IPS-15b (cell line): Measurements from ENCODE around the gene PGPEP1.

ENCODE experiments used
- H3K27me3 ChIP-seq: one replicate; pipeline ENCODE4 v1.6.1; 2013; ENCODE audit warnings: low read length; ENCODE audit not compliant: control insufficient read depth, insufficient read depth
- H3K36me3 ChIP-seq: one replicate; pipeline ENCODE4 v1.6.1; 2013; ENCODE audit warnings: low read length; ENCODE audit not compliant: control insufficient read depth, insufficient read depth
- H3K4me1 ChIP-seq: one replicate; pipeline ENCODE4 v1.6.1; 2013; ENCODE audit warnings: mild to moderate bottlenecking, low read length; ENCODE audit not compliant: control insufficient read depth, insufficient read depth
- H3K4me3 ChIP-seq: one replicate; pipeline ENCODE4 v1.5.1; 2013; ENCODE audit warnings: low read depth, low read length
- H3K9ac ChIP-seq: one replicate; pipeline ENCODE4 v1.6.1; 2013; ENCODE audit warnings: low read depth, mild to moderate bottlenecking, low read length
- H3K9me3 ChIP-seq: one replicate; pipeline ENCODE4 v1.6.1; 2013; ENCODE audit warnings: mild to moderate bottlenecking, low read length; ENCODE audit not compliant: control insufficient read depth, insufficient read depth

The PGPEP1 gene

GRCh38 chr19:18310118-18310909 lies 30.1 kb upstream of the PGPEP1 start:
- Histone ChIP-seq H3K4me3 (no peak overlapping the region), H3K4me1 (no peaks in the 10 kb centered on the region), H3K9me3 (no peaks in the 10 kb centered on the region), H3K36me3 (peaks cover 64% of the 10 kb centered on the region), H3K9ac (no peak overlapping the region), H3K27me3 (no peaks in the 10 kb centered on the region)

DNA sequence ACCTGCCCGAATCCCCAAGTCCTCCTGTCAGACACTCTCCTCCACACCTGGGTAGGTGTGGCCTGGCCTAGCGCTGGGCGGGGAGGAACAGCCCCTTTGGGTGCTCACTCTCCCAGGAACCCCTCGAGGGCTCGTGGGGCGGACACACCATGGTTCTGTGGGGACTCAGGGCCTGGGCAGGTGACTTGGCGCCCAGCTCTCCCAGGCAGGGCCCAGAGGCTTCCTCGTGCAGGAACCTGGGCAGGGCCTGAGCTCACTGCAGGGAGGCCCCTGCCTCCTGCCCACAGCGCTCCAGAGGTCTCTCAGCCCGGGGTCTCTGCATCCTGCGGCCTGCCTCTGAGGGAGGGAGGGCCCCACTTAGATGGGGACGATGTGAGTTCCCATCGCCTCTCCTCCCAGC lies 29.4 kb upstream of the PGPEP1 start:
- Histone ChIP-seq H3K9me3 (no peaks in the 10 kb centered on the region), H3K4me3 (no peak overlapping the region), H3K36me3 (peaks cover 64% of the 10 kb centered on the region), H3K4me1 (no peaks in the 10 kb centered on the region), H3K9ac (no peak overlapping the region), H3K27me3 (no peaks in the 10 kb centered on the region)

DNA sequence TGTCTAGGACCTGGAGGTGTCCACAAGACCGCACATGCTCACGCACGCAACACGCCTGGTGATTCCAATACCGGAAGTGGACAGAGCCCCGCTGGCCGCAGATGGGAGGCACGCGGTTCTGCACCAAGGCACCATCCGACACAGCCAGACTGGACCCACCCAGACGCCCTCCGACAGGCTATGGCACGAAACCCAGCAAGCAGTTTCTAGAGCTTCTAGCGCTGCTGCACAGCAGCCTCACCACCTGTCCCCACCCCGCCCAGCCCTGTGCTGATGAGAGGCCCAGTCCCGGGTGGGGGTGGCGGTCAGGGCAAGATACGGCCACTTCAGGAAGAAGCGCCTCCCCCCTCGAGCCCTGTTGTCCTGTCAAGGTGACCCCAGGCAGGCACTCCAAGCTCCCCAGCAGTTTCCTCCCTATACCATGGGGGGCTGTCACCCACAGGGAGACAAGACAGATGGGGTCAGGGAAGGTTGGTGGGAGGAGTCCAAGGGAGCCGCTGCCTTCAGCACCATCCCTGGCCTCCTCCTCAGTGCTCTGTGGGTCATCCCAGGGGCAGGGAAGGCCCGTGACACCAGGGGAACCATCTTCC lies 28.8 kb upstream of the PGPEP1 start:
- no peaks in the 10 kb centered on the region for H3K9me3 ChIP-seq
- H3K4me1 ChIP-seq, result no peaks in the 10 kb centered on the region
- no peaks in the 10 kb centered on the region for H3K27me3 ChIP-seq
- H3K4me3 ChIP-seq, result no peak overlapping the region
- peak overlapping the region; percentile 5 for H3K9ac ChIP-seq
- H3K36me3 ChIP-seq, result peaks cover 64% of the 10 kb centered on the region

GRCh38 chr19:18312092-18312534 lies 28.3 kb upstream of the PGPEP1 start:
- no peaks in the 10 kb centered on the region for H3K27me3 ChIP-seq
- peaks cover 64% of the 10 kb centered on the region for H3K36me3 ChIP-seq
- H3K9ac ChIP-seq, result no peak overlapping the region
- H3K9me3 ChIP-seq, result no peaks in the 10 kb centered on the region
- no peak overlapping the region for H3K4me3 ChIP-seq
- H3K4me1 ChIP-seq, result no peaks in the 10 kb centered on the region

- H3K27me3 ChIP-seq, result no peaks in the 10 kb centered on the region
- no peak overlapping the region for H3K9ac ChIP-seq
- H3K36me3 ChIP-seq, result peaks cover 52% of the 10 kb centered on the region
- H3K4me3 ChIP-seq, result no peak overlapping the region
- no peaks in the 10 kb centered on the region for H3K9me3 ChIP-seq
- no peaks in the 10 kb centered on the region for H3K4me1 ChIP-seq
These were observed 27.0 kb upstream of the PGPEP1 start for GRCh38 chr19:18313398-18313797.

GRCh38 chr19:18317961-18318800 lies 22.2 kb upstream of the PGPEP1 start:
- no peaks in the 10 kb centered on the region for H3K27me3 ChIP-seq
- H3K9ac ChIP-seq, result no peak overlapping the region
- H3K4me3 ChIP-seq, result no peak overlapping the region
- no peaks in the 10 kb centered on the region for H3K9me3 ChIP-seq
- H3K36me3 ChIP-seq, result peaks cover 27% of the 10 kb centered on the region
- H3K4me1 ChIP-seq, result peaks cover 5% of the 10 kb centered on the region

DNA sequence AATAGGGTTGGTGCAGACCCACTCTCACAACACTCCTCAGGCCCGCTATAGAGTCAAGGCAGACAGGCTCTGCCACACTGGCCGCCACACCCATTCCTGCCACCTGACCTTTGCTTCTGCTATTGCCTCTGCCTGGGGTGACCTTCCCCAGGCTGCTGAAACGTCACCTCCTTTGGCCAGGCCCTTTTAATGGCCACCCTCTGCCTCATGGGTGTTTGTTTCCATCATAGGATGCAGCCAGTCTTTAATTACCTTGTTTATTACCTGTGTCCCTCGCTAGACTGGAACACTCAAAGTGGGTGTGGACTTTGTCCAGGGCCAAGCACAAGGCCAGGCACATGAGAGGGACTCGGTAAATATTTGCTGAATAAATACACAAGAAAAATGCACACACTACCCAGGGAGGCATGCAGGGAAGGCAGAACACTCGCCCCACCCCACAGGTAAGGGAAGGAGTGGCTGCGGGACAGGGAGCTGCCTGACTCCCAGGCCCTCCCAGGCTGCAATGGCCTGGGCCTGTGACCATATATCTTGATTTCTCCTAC lies 20.7 kb upstream of the PGPEP1 start:
- peaks cover 8% of the 10 kb centered on the region for H3K4me1 ChIP-seq
- H3K9me3 ChIP-seq, result no peaks in the 10 kb centered on the region
- H3K36me3 ChIP-seq, result peaks cover 17% of the 10 kb centered on the region
- no peaks in the 10 kb centered on the region for H3K27me3 ChIP-seq
- no peak overlapping the region for H3K9ac ChIP-seq
- no peak overlapping the region for H3K4me3 ChIP-seq

DNA sequence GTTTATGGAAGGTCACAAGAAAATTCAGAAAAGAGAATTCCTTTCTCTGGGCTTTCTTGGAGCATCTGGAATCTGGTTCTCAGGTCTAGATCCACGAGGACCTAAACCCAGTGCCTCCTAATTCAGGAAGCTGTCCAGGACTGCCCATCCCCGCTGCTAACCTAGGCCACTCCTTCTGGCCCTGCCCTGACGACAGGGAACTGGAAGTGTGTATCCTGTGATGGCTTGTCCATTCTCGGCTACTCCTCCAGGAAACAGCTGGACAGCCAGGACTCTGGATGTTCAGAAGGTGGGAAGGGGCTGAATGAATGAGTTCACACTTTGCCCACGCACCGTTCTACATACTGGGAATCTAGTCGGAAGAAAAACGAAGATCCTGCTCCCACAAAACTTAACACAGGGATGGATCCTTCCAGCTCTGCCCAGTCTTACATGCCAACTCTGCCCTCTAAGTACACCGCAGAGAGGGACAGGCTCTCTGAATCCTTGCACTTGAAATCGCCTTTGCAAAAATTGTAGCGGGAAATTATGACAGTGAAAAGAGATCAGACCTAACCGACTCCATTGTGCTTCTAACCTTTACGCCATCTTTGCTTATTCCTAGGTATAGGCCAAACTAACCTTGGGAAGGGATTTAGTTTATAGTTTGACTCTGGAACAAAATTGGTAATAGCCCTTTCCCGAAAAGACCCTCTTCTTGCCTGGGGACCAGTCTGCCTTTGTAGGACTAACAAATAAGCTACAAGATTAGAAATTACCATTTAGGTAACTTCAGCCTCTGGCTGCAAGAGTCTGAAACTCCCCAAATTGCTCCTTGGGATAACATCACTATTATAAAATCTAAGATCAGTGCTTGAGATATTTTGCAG lies 19.3 kb upstream of the PGPEP1 start:
- H3K4me3 ChIP-seq, result peak overlapping the region; percentile 92
- no peaks in the 10 kb centered on the region for H3K27me3 ChIP-seq
- H3K9me3 ChIP-seq, result no peaks in the 10 kb centered on the region
- peaks cover 8% of the 10 kb centered on the region for H3K4me1 ChIP-seq
- H3K36me3 ChIP-seq, result peaks cover 13% of the 10 kb centered on the region
- no peak overlapping the region for H3K9ac ChIP-seq

DNA sequence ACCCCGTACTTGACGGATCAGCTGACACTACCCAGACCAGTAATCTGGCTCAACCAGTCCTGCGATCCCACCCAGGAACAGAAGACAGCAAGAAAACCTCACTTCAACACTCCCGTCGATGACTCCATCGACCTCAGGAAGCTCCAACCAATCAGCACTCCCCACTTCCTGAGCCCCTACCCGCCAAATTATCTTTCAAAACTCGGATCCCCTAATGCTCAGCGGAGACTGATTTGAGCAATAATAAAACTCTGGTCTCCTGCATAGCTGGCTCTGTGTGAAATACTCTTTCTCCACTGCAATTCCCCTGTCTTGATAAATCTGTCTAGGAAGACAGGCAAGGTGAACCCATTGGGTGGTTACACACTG lies 18.7 kb upstream of the PGPEP1 start:
- peaks cover 13% of the 10 kb centered on the region for H3K36me3 ChIP-seq
- H3K4me3 ChIP-seq, result peak overlapping the region; percentile 92
- no peaks in the 10 kb centered on the region for H3K9me3 ChIP-seq
- no peaks in the 10 kb centered on the region for H3K27me3 ChIP-seq
- peak overlapping the region; percentile 94 for H3K9ac ChIP-seq
- peaks cover 8% of the 10 kb centered on the region for H3K4me1 ChIP-seq

GRCh38 chr19:18322318-18322758 lies 18.1 kb upstream of the PGPEP1 start:
- Histone ChIP-seq H3K27me3 (no peaks in the 10 kb centered on the region), H3K36me3 (peaks cover 13% of the 10 kb centered on the region), H3K4me1 (peaks cover 8% of the 10 kb centered on the region), H3K9ac (peak overlapping the region; percentile 94), H3K4me3 (peak overlapping the region; percentile 92), H3K9me3 (no peaks in the 10 kb centered on the region)
